Keratinocyte (primary cell): ENCODE data around the gene SMTN. TPM values are rescaled to one million over a fixed set of nuclear protein-coding genes. Genes with fewer than 3 reads are reported as not detected.

Source experiments
- DNase-seq: peaks from one replicate; pipeline ENCODE4 v3.0.0-alpha.2; 2011; ENCODE audit warnings: low read depth, missing footprints, low spot score
- FAIRE-seq: peaks from 2 replicates; lab custom pipeline; 2011; peaks lifted over from hg19 to GRCh38; lab: Jason Lieb, UNC
- H2AFZ ChIP-seq: 2 replicates; pipeline ENCODE4 v1.6.0; 2012; ENCODE audit warnings: low read length, control low read depth, inconsistent platforms; ENCODE audit not compliant: control insufficient read depth
- H3K27ac ChIP-seq: 2 replicates; pipeline ENCODE4 v1.5.1; 2011; ENCODE audit warnings: low read length; ENCODE audit not compliant: control insufficient read depth, insufficient read depth
- H3K27me3 ChIP-seq: 3 replicates; pipeline ENCODE4 v1.6.0; 2011; ENCODE audit warnings: low read length; ENCODE audit not compliant: control insufficient read depth, insufficient read depth; ENCODE audit errors: extremely low read depth
- H3K36me3 ChIP-seq, 2 experiments: 2 replicates in 1 of 2; 3 replicates in 1 of 2; pipeline ENCODE4 v1.5.1; 2011; ENCODE audit warnings: low read length in 2 of 2, mild to moderate bottlenecking in 1 of 2; ENCODE audit not compliant: control insufficient read depth in 2 of 2, insufficient read depth in 2 of 2; ENCODE audit errors: extremely low read depth in 1 of 2
- H3K4me1 ChIP-seq: 3 replicates; pipeline ENCODE4 v1.5.1; 2011; ENCODE audit warnings: low read length; ENCODE audit not compliant: control insufficient read depth, insufficient read depth; ENCODE audit errors: extremely low read depth
- H3K4me2 ChIP-seq: 3 replicates; pipeline ENCODE4 v1.6.0; 2011; ENCODE audit warnings: low read depth, low read length; ENCODE audit not compliant: control insufficient read depth, insufficient read depth; ENCODE audit errors: extremely low read depth
- H3K4me3 ChIP-seq, 3 experiments: fragments of 200-600 bp in 1 of 3; sonication (generic) in 1 of 3; 2 replicates in 2 of 3; 3 replicates in 1 of 3; pipeline ENCODE4 v1.5.1; 2011 to 2016; ENCODE audit warnings: low read length in 3 of 3, mild to moderate bottlenecking in 3 of 3, control low read depth in 2 of 3, inconsistent platforms in 1 of 3, low read depth in 1 of 3, mixed read lengths in 1 of 3, mixed run types in 1 of 3, moderate library complexity in 1 of 3; ENCODE audit not compliant: control insufficient read depth in 2 of 3, insufficient read depth in 2 of 3; ENCODE audit errors: extremely low read depth in 1 of 3
- H3K79me2 ChIP-seq: 2 replicates; pipeline ENCODE4 v1.6.0; 2012; ENCODE audit warnings: low read length; ENCODE audit not compliant: control insufficient read depth, insufficient read depth
- H3K9ac ChIP-seq: 3 replicates; pipeline ENCODE4 v1.6.0; 2011; ENCODE audit warnings: low read length; ENCODE audit not compliant: control insufficient read depth, insufficient read depth; ENCODE audit errors: extremely low read depth
- H3K9me1 ChIP-seq: 3 replicates; pipeline ENCODE4 v1.6.0; 2011; ENCODE audit warnings: low read length; ENCODE audit not compliant: control insufficient read depth, insufficient read depth; ENCODE audit errors: extremely low read depth
- H3K9me3 ChIP-seq: 2 replicates; pipeline ENCODE4 v1.5.1; 2012; ENCODE audit warnings: low read depth, low read length; ENCODE audit not compliant: control insufficient read depth
- H4K20me1 ChIP-seq: 3 replicates; pipeline ENCODE4 v1.6.0; 2011; ENCODE audit warnings: low read length; ENCODE audit not compliant: control insufficient read depth, insufficient read depth; ENCODE audit errors: extremely low read depth
- EZH2 ChIP-seq: IDR thresholded peaks from one replicate; pipeline ENCODE4 v1.6.1; 2012; ENCODE audit warnings: inconsistent platforms, mild to moderate bottlenecking, low read length, moderate library complexity
- dilution Hi-C: fragments of 300-500 bp; cut with MboI; formaldehyde crosslinking; loops from one replicate; pipeline ENCODE4 v1.7.0; 2020; ENCODE audit warnings: low sequenced_read_pairs; ENCODE audit not compliant: extremely low pct_ligation_motif_present
- polyA plus RNA-seq, 5 experiments: library from polyadenylated mRNA; depleted of rRNA in 3 of 5; stranded (reverse) in 3 of 5; stranded (forward) in 1 of 5; unstranded in 1 of 5; fragments of >200 nt; gene quantifications; 1 replicate in 1 of 5; 2 replicates in 3 of 5; 3 replicates in 1 of 5; pipeline versions ENCODE4 v1.2.1 to v1.2.3, GENCODE V29; 2011 to 2012; ENCODE audit warnings: missing spikeins in 2 of 5, low read depth in 1 of 5, low replicate concordance in 1 of 5
- TF ChIP-seq, protein P1 (sequence below), 3 experiments: IDR thresholded peaks in 1 of 3; conservative IDR thresholded peaks in 1 of 3; optimal IDR thresholded peaks in 1 of 3; 2 replicates in 2 of 3; 3 replicates in 1 of 3; pipeline versions ENCODE3 to v1.5.1; 2011; ENCODE audit warnings: low read length in 3 of 3, mild to moderate bottlenecking in 3 of 3, moderate library complexity in 2 of 3, control low read depth in 1 of 3, inconsistent platforms in 1 of 3; ENCODE audit not compliant: insufficient read depth in 2 of 3; ENCODE audit errors: extremely low read depth in 1 of 3

SMTN gene
- polyA plus RNA-seq, 1 donor (not counting 4 experiments of a cell fraction or from before 2014, with no cell fraction given): 61.2 TPM

DNA sequence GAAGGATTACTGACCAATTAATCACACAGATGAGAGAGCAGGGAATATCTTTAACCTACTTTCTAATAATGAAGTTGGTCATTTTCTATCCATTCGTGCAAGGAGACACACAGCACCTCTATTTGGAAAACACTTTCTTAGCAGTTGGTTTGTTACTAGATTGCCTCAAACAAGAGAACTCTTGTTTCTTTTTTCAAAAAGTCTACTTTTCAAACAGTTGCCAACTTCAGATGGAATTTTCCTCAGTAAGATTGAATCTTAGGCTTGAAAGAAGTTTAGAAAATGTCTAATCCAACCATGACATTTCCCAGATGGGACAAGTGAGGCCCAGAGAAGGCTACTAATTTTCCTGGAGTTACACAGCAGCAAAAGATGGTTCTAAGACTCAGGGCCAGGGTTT, 42.4 kb upstream of the SMTN start:
- Histone ChIP-seq H3K9me3 (no peaks in the 10 kb centered on the region), H3K27ac (no peak overlapping the region), H3K9ac (no peak overlapping the region), H3K4me1 (peaks cover 11% of the 10 kb centered on the region), H3K79me2 (no peaks in the 10 kb centered on the region), H3K4me2 (no peak overlapping the region), H3K27me3 (no peaks in the 10 kb centered on the region), H4K20me1 (no peaks in the 10 kb centered on the region), H2AFZ (no peak overlapping the region), H3K9me1 (peaks cover 2% of the 10 kb centered on the region), H3K36me3 (no peaks in the 10 kb centered on the region), H3K4me3 (no peak overlapping the region)
- DNase-seq (no peak), FAIRE-seq (no peak)
- TF ChIP-seq, protein P1, sequence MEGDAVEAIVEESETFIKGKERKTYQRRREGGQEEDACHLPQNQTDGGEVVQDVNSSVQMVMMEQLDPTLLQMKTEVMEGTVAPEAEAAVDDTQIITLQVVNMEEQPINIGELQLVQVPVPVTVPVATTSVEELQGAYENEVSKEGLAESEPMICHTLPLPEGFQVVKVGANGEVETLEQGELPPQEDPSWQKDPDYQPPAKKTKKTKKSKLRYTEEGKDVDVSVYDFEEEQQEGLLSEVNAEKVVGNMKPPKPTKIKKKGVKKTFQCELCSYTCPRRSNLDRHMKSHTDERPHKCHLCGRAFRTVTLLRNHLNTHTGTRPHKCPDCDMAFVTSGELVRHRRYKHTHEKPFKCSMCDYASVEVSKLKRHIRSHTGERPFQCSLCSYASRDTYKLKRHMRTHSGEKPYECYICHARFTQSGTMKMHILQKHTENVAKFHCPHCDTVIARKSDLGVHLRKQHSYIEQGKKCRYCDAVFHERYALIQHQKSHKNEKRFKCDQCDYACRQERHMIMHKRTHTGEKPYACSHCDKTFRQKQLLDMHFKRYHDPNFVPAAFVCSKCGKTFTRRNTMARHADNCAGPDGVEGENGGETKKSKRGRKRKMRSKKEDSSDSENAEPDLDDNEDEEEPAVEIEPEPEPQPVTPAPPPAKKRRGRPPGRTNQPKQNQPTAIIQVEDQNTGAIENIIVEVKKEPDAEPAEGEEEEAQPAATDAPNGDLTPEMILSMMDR (optimal IDR thresholded peaks at IDR 0.05 in 1 of 3, IDR thresholded peaks at IDR 0.05 in 1 of 3, conservative IDR thresholded peaks at IDR 0.05 in 1 of 3; ENCODE audit: extremely low read depth in 1 of 3, insufficient read depth in 2 of 3, low read length in 3 of 3): no peak
- TF ChIP-seq EZH2: no peak
- dilution Hi-C loops: no loop called here

DNA sequence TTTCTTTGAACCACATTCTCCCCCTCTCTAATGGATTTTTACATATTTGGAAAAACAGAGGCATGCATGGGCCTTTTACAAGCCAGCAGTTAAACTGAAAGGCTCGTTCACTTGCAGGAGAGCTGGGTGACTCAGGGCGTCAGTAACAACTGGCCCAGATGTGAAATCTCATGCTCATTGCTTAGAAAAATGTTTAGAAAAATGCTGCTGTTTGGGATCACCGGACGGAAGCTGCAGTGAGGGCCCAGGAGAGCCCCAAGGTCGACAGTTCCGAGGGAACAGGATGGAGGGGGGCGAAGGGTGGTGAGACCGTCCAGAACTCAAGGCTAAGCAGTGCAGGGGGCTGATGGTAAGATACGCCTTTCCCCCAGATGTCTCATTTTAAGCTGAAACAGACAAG, 41.7 kb upstream of the SMTN start:
- Histone ChIP-seq H3K27me3 (no peaks in the 10 kb centered on the region), H4K20me1 (no peaks in the 10 kb centered on the region), H3K9me3 (no peaks in the 10 kb centered on the region), H3K36me3 (no peaks in the 10 kb centered on the region), H3K9me1 (peaks cover 2% of the 10 kb centered on the region), H3K4me3 (no peak overlapping the region), H2AFZ (no peak overlapping the region), H3K4me2 (no peak overlapping the region), H3K27ac (no peak overlapping the region), H3K79me2 (no peaks in the 10 kb centered on the region), H3K4me1 (peaks cover 11% of the 10 kb centered on the region), H3K9ac (no peak overlapping the region)
- no peak for DNase-seq
- dilution Hi-C loops: no loop called here
- no peak for TF ChIP-seq EZH2
- TF ChIP-seq, protein P1 (optimal IDR thresholded peaks at IDR 0.05 in 1 of 3, IDR thresholded peaks at IDR 0.05 in 1 of 3, conservative IDR thresholded peaks at IDR 0.05 in 1 of 3; ENCODE audit: extremely low read depth in 1 of 3, insufficient read depth in 2 of 3, low read length in 3 of 3): no peak
- no peak for FAIRE-seq
